Bronchial epithelial cell (primary cell): ENCODE data around the gene OGG1. TPM values are rescaled to one million over a fixed set of nuclear protein-coding genes. Genes with fewer than 3 reads are reported as not detected.

Source experiments
- DNase-seq: peaks from one replicate; pipeline ENCODE4 v3.0.0-alpha.2; 2010; ENCODE audit warnings: low read depth
- FAIRE-seq: peaks from 2 replicates; lab custom pipeline; 2011; peaks lifted over from hg19 to GRCh38; lab: Jason Lieb, UNC
- H3K27me3 ChIP-seq: 2 replicates; pipeline ENCODE4 v1.5.1; 2011; ENCODE audit warnings: low read length; ENCODE audit not compliant: control insufficient read depth, insufficient read depth
- H3K36me3 ChIP-seq: 2 replicates; pipeline ENCODE4 v1.5.1; 2011; ENCODE audit warnings: low read length; ENCODE audit not compliant: control insufficient read depth, insufficient read depth
- H3K4me3 ChIP-seq: 2 replicates; pipeline ENCODE4 v1.5.1; 2011; ENCODE audit warnings: mild to moderate bottlenecking, low read depth, low read length, control low read depth
- total RNA-seq: library from RNA; depleted of rRNA; stranded (reverse); fragments of >200 nt; gene quantifications from 2 replicates; pipeline ENCODE4 v1.2.1, GENCODE V29; 2014
- TF ChIP-seq, protein P1 (sequence below): IDR thresholded peaks from 2 replicates; pipeline ENCODE4 v1.5.1; 2011; ENCODE audit warnings: mild to moderate bottlenecking, moderate library complexity, low read length, control low read depth, inconsistent platforms; ENCODE audit not compliant: insufficient read depth, severe bottlenecking

Gene OGG1
- total RNA-seq, 1 donor from 2014 or later, result 21.6 TPM

GRCh38 chr3:9794400-9794799 is 44.6 kb downstream of the OGG1 start:
- DNase-seq (no peak), FAIRE-seq (no peak)
- TF ChIP-seq, protein P1, sequence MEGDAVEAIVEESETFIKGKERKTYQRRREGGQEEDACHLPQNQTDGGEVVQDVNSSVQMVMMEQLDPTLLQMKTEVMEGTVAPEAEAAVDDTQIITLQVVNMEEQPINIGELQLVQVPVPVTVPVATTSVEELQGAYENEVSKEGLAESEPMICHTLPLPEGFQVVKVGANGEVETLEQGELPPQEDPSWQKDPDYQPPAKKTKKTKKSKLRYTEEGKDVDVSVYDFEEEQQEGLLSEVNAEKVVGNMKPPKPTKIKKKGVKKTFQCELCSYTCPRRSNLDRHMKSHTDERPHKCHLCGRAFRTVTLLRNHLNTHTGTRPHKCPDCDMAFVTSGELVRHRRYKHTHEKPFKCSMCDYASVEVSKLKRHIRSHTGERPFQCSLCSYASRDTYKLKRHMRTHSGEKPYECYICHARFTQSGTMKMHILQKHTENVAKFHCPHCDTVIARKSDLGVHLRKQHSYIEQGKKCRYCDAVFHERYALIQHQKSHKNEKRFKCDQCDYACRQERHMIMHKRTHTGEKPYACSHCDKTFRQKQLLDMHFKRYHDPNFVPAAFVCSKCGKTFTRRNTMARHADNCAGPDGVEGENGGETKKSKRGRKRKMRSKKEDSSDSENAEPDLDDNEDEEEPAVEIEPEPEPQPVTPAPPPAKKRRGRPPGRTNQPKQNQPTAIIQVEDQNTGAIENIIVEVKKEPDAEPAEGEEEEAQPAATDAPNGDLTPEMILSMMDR, result no peak
- no peaks in the 10 kb centered on the region for H3K27me3 ChIP-seq
- peaks cover 18% of the 10 kb centered on the region for H3K36me3 ChIP-seq
- H3K4me3 ChIP-seq, result no peak overlapping the region

DNA sequence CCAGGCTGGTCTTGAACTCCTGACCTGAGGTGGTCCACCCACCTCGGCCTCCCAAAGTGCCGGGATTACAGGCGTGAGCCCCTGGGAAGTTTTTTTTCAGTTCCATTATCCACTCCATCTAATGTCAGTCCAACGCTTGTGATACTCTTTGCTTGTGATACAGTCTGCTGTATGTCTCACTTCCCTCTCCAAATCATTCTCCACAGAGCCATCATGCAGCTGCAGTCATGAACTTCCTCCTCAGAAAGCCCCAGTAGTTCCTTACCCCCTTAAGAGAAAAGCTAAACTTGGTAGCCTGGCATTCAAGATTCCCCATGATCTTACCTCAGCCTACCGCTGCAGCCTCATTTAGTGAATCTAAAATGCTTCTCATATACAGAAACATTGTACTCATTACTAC is 45.5 kb downstream of the OGG1 start:
- TF ChIP-seq, protein P1, result no peak
- peaks cover 22% of the 10 kb centered on the region for H3K36me3 ChIP-seq
- FAIRE-seq, result no peak

GRCh38 chr3:9797196-9797945 is 47.6 kb downstream of the OGG1 start:
- TF ChIP-seq, protein P1, result no peak
- H3K4me3 ChIP-seq, result no peak overlapping the region
- no peak for FAIRE-seq

More for the DNA sequence above, 45.5 kb downstream of the OGG1 start:
- H3K4me3 ChIP-seq, result no peak overlapping the region
- no peak for DNase-seq
- H3K27me3 ChIP-seq, result no peaks in the 10 kb centered on the region

DNA sequence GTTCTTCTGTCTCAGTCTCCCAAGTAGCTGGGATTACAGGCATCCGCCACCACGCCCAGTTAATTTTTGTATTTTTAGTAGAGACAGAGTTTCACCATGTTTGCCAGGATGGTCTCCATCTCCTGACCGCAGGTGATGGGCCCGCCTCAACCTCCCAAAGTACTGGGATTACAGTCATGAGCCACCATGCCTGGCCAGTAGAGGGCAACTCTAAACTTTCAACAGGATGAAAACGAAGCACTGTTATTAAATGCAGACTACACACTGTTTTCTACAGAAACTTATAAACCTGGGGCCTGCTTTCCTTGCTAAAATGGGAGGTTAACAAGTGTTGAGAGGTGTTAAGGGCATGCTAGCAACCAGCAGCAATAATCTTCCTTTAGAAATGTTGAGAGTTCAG is 50.8 kb downstream of the OGG1 start:
- no peak for FAIRE-seq
- Histone ChIP-seq H3K4me3 (no peak overlapping the region), H3K27me3 (no peaks in the 10 kb centered on the region), H3K36me3 (peaks cover 38% of the 10 kb centered on the region)
- no peak for DNase-seq
- TF ChIP-seq, protein P1, result peak; percentile 27

More at GRCh38 chr3:9797196-9797945, 47.6 kb downstream of the OGG1 start:
- DNase-seq, result no peak
- Histone ChIP-seq H3K27me3 (no peaks in the 10 kb centered on the region), H3K36me3 (peaks cover 28% of the 10 kb centered on the region)

- Histone ChIP-seq H3K36me3 (peaks cover 34% of the 10 kb centered on the region), H3K27me3 (no peaks in the 10 kb centered on the region), H3K4me3 (no peak overlapping the region)
- DNase-seq, result no peak
- no peak for FAIRE-seq
- TF ChIP-seq, protein P1, result no peak
These were observed 53.7 kb downstream of the OGG1 start for GRCh38 chr3:9803494-9803893.
